ENCODE results near the gene FSTL4. TPM values are rescaled to one million over a fixed set of nuclear protein-coding genes. Genes with fewer than 3 reads are reported as not detected.

Gene FSTL4
- polyA plus RNA-seq, 3 donors, result not detected

DNA sequence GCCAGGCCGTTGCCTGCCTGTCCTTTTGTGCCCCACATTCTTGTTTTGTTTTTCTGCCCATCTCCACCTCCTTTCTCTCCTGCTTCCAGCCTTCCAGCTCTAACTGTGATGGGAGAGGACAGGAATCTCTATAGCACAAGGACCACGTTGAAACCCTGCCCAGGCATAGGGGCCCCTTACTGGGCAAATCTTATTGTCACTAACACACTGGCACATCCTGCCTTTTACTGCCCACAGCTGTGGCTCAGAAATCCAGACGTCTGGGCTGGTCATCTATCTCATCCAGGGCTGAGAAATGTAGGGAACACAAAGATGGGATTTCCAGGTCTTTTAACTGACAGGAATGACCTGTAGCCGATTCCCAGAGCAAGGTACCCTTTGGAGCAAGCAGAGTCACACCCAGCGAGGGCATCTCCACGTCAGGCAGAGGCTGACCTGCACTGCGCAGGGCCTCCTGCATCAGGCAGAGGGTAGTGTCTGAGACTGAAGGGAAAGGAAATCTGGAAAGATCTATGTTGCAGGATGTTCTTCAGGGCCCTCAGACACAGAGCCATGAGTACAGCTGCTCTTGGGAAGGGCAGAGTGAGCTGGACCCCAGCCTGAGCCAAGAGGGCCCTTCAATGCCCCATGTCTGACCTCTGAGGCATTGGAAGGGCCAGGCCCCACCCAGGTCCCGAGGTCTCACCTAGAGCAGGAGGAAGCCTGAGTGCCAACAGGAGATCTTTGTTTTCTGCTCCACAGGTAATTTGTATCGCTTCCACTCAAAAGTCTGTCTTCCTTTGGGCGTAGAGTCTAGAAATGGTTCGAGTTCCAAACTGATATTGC is 278.8 kb downstream of the FSTL4 start:
- H3K9ac ChIP-seq (ENCODE audit: insufficient read depth, low read length, poor library complexity, severe bottlenecking), result no peak overlapping the region
- no peaks in the 10 kb centered on the region for H3K9me3 Mint-ChIP-seq
- no peaks in the 10 kb centered on the region for H4K20me1 ChIP-seq (ENCODE audit: insufficient read depth, low read length)
- WGBS (ENCODE audit: insufficient coverage), result 92% methylated on average over 10 of the region's 11 CpGs
- DNase-seq, result no peak
- H3K4me1 Mint-ChIP-seq, result no peaks in the 10 kb centered on the region
- no peaks in the 10 kb centered on the region for H3K9me3 ChIP-seq (replicated peaks in 1 of 2; ENCODE audit: control insufficient read depth in 1 of 2, insufficient read depth in 1 of 2, low read length in 2 of 2)
- H3K27ac ChIP-seq (ENCODE audit: low read depth in 1 of 2, low read length in 2 of 2), result no peak overlapping the region
- TF ChIP-seq, protein P1, sequence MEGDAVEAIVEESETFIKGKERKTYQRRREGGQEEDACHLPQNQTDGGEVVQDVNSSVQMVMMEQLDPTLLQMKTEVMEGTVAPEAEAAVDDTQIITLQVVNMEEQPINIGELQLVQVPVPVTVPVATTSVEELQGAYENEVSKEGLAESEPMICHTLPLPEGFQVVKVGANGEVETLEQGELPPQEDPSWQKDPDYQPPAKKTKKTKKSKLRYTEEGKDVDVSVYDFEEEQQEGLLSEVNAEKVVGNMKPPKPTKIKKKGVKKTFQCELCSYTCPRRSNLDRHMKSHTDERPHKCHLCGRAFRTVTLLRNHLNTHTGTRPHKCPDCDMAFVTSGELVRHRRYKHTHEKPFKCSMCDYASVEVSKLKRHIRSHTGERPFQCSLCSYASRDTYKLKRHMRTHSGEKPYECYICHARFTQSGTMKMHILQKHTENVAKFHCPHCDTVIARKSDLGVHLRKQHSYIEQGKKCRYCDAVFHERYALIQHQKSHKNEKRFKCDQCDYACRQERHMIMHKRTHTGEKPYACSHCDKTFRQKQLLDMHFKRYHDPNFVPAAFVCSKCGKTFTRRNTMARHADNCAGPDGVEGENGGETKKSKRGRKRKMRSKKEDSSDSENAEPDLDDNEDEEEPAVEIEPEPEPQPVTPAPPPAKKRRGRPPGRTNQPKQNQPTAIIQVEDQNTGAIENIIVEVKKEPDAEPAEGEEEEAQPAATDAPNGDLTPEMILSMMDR (IDR thresholded peaks at IDR 0.05), result no peak
- H3K27ac Mint-ChIP-seq, result no peak overlapping the region
- no peak overlapping the region for H3K4me3 ChIP-seq (replicated peaks in 1 of 3; ENCODE audit: low read depth in 2 of 3, low read length in 3 of 3)
- peaks cover 0 to 4% (median 2%) of the 10 kb centered on the region in 3 donors for H3K27me3 Mint-ChIP-seq (ENCODE audit: low read depth in 3 of 3)
- no peaks in the 10 kb centered on the region for H3K36me3 Mint-ChIP-seq
- H3K79me2 ChIP-seq (ENCODE audit: insufficient read depth, low read length), result no peaks in the 10 kb centered on the region
- no peaks in the 10 kb centered on the region for H3K36me3 ChIP-seq (replicated peaks in 1 of 2; ENCODE audit: control insufficient read depth in 1 of 2, insufficient read depth in 2 of 2, low read length in 2 of 2)
- no peaks in the 10 kb centered on the region for H3K4me1 ChIP-seq (ENCODE audit: control insufficient read depth in 1 of 2, insufficient read depth in 2 of 2, low read length in 2 of 2)
- H3K4me3 Mint-ChIP-seq, result no peak overlapping the region
- intact Hi-C loops (cut with micrococcal nuclease), result no loop called here
- no peak overlapping the region for H3K4me2 ChIP-seq (replicated peaks; ENCODE audit: extremely low read depth, low read length, poor library complexity, severe bottlenecking)
- no peaks in the 10 kb centered on the region for H3K27me3 ChIP-seq (ENCODE audit: control insufficient read depth in 2 of 2, insufficient read depth in 2 of 2, low read length in 2 of 2)
- no peak overlapping the region for H2AFZ ChIP-seq (ENCODE audit: insufficient read depth, low read depth, low read length, poor library complexity, severe bottlenecking)

DNA sequence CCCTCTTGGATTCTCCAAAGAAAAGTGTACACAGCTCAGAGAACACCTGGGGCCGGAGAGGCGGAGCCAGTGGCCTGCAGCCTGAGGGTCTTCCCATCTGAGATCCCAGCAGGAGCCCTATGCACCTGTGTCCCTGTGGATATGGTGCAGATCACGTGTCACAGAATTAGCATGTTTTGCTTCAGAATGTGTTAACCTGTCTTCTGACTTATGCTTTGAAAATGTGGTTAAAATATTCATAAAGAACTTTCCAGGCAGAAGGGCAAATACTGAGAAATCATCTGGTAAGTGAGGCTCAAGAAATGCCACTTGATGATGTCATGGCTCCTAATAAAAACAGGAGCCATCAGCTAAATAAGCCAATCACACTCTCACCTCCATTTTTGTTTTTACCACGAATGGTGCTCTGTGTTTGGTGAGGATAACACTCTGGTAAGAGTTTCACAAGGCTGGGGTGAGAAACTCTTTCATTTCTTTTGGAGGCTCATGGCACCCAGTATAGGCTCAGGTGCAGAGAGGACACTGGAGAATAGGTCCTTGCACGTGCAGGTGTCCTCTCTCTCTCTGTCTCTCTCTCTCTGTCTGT is 279.8 kb downstream of the FSTL4 start:
- Histone ChIP-seq H3K4me2 (replicated peaks; ENCODE audit: extremely low read depth, low read length, poor library complexity, severe bottlenecking) (no peak overlapping the region), H3K27me3 (ENCODE audit: control insufficient read depth in 2 of 2, insufficient read depth in 2 of 2, low read length in 2 of 2) (no peaks in the 10 kb centered on the region), H3K79me2 (ENCODE audit: insufficient read depth, low read length) (no peaks in the 10 kb centered on the region), H3K4me3 (replicated peaks in 1 of 3; ENCODE audit: low read depth in 2 of 3, low read length in 3 of 3) (no peak overlapping the region), H3K9ac (ENCODE audit: insufficient read depth, low read length, poor library complexity, severe bottlenecking) (no peak overlapping the region), H3K9me3 (replicated peaks in 1 of 2; ENCODE audit: control insufficient read depth in 1 of 2, insufficient read depth in 1 of 2, low read length in 2 of 2) (no peaks in the 10 kb centered on the region), H2AFZ (ENCODE audit: insufficient read depth, low read depth, low read length, poor library complexity, severe bottlenecking) (no peak overlapping the region), H4K20me1 (ENCODE audit: insufficient read depth, low read length) (no peaks in the 10 kb centered on the region), H3K36me3 (replicated peaks in 1 of 2; ENCODE audit: control insufficient read depth in 1 of 2, insufficient read depth in 2 of 2, low read length in 2 of 2) (no peaks in the 10 kb centered on the region), H3K27ac (ENCODE audit: low read depth in 1 of 2, low read length in 2 of 2) (no peak overlapping the region), H3K4me1 (ENCODE audit: control insufficient read depth in 1 of 2, insufficient read depth in 2 of 2, low read length in 2 of 2) (no peaks in the 10 kb centered on the region)
- Mint-ChIP-seq H3K4me1 (no peaks in the 10 kb centered on the region), H3K27me3 (ENCODE audit: low read depth in 3 of 3) (peaks cover 0 to 4% (median 0%) of the 10 kb centered on the region in 3 donors), H3K27ac (no peak overlapping the region), H3K36me3 (no peaks in the 10 kb centered on the region), H3K4me3 (no peak overlapping the region), H3K9me3 (no peaks in the 10 kb centered on the region)
- DNase-seq, result no peak
- intact Hi-C loops (cut with micrococcal nuclease), result no loop called here
- 89% methylated on average over 3 of the region's 5 CpGs for WGBS (ENCODE audit: insufficient coverage)
- TF ChIP-seq, protein P1 (IDR thresholded peaks at IDR 0.05), result no peak

Data from CD14-positive monocyte (primary cell).